ENCODE measurements around the gene CDH7.

Gene CDH7

DNA sequence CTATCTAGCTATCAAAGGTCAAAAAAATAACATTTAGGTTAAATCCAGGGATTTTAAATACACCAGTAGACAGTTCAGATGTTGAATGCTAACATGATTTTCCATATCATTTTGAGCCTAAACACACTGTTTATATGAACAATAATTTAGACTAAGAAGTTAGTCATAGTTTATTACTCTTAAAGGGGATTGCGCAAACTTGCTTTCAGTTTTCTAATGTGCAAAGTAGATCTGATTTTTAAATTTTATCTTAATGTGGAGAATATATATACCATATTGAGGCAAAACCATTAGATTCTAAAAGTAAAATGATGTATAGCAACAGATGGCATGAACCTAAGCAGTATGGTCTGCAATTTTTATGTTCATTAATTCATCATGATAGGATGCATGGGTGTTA lies 76.6 kb downstream of the CDH7 start:
- TF ChIP-seq, protein P1, sequence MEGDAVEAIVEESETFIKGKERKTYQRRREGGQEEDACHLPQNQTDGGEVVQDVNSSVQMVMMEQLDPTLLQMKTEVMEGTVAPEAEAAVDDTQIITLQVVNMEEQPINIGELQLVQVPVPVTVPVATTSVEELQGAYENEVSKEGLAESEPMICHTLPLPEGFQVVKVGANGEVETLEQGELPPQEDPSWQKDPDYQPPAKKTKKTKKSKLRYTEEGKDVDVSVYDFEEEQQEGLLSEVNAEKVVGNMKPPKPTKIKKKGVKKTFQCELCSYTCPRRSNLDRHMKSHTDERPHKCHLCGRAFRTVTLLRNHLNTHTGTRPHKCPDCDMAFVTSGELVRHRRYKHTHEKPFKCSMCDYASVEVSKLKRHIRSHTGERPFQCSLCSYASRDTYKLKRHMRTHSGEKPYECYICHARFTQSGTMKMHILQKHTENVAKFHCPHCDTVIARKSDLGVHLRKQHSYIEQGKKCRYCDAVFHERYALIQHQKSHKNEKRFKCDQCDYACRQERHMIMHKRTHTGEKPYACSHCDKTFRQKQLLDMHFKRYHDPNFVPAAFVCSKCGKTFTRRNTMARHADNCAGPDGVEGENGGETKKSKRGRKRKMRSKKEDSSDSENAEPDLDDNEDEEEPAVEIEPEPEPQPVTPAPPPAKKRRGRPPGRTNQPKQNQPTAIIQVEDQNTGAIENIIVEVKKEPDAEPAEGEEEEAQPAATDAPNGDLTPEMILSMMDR (IDR thresholded peaks at IDR 0.05), result no peak
- no peak for TF ChIP-seq ZFX (IDR thresholded peaks at IDR 0.05; ENCODE audit: borderline replicate concordance)
- no peak overlapping the region for H3K27ac ChIP-seq

DNA sequence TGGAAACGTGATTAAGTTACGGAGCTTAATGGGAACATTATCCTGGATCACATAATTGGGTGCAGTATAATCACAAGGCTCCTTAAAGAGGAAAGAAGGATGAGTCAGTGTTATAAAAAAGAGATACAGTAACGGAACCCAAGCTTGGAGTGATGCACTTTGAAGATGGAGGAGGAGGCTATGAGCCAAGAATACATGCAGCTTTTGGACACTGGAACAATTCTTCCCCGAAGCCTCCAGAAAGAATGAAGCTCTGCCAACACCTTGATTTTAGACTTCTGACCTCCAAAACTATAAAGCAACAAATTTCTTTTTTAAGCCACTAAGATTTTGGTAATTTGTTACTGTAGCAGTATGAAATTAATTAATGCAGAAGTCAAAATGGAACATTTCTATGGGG lies 85.1 kb downstream of the CDH7 start:
- no peak overlapping the region for H3K27ac ChIP-seq
- TF ChIP-seq ZFX (IDR thresholded peaks at IDR 0.05; ENCODE audit: borderline replicate concordance), result no peak
- TF ChIP-seq, protein P1 (IDR thresholded peaks at IDR 0.05), result no peak

DNA sequence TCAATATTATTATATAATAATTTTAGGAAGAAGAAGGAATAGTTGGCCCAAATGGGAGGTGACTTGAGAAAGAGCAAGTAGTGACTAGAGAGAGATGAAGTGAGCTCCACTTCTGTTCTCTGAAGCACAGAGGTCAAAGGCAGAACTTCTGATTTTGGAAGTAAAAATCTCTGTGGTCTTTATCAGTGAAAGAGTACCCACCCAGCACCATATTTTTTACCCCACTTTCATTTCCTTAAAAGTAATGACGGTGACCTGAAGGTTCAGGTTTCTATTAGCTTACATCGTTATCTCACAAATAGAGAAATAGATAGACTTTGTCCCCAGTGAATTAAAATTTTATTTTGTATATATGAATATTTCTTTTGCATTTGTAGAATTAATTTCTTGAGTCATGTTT lies 95.3 kb downstream of the CDH7 start:
- no peak overlapping the region for H3K27ac ChIP-seq
- TF ChIP-seq, protein P1 (IDR thresholded peaks at IDR 0.05), result no peak
- no peak for TF ChIP-seq ZFX (IDR thresholded peaks at IDR 0.05; ENCODE audit: borderline replicate concordance)

DNA sequence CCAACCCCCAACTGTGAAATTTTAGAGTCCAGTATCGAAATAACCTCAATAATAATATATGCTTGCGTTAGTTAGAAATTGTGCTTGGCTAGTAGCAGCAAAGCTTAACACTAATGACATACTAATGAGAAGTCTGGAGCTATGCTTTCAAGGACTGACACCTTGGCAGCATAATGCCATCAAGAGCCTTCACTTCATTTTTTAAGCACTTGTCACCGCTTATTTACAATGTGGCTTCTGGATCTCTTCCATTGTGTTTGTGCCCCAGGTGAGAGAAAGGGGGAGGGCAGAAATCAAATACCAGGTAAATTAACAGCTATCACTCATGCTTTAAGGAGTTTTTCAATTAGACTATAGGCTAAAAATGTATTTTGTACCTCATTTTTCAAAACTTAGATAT lies 101.5 kb downstream of the CDH7 start:
- H3K27ac ChIP-seq, result no peak overlapping the region
- TF ChIP-seq ZFX (IDR thresholded peaks at IDR 0.05; ENCODE audit: borderline replicate concordance), result no peak
- TF ChIP-seq, protein P1 (IDR thresholded peaks at IDR 0.05), result no peak

DNA sequence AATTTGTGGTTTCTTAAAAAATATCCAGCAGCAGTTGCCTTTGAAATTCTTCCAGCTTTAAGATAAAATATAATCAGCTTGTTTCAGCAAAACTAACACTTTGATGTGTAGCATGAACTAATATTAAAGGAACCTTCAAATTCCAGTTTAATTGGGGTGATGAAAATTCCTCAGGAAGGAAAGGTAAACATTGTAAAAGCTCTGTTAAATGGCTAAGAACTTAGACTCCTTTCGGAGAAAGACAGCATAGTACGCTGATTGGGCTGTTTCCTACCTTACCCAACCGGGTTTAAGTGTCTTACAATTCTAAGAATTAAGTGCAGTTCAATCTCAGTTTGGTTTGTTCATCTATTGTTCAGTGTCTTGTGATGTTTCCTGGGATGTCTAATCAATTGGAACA lies 108.3 kb downstream of the CDH7 start:
- H3K27ac ChIP-seq, result no peak overlapping the region
- TF ChIP-seq, protein P1 (IDR thresholded peaks at IDR 0.05), result no peak
- TF ChIP-seq ZFX (IDR thresholded peaks at IDR 0.05; ENCODE audit: borderline replicate concordance), result no peak

DNA sequence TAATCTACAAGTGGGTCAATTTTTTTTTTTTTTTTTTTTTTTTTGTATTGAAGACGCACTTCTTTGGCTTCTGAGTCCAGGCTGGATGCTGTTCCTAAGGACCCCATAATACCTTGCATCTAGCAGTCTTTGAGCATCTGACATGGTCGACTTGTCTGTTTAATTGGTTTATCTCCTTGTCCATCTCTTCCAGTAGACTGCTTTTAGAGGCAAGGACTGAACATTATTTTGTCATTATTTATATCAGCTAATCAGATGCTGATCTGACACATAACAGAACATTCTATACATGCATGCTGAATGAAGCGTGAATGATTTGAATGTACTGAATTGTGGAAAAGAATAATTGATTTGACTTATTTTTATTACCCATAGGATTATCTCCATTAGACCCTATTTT lies 118.7 kb downstream of the CDH7 start:
- TF ChIP-seq ZFX (IDR thresholded peaks at IDR 0.05; ENCODE audit: borderline replicate concordance), result no peak
- TF ChIP-seq, protein P1 (IDR thresholded peaks at IDR 0.05), result no peak
- H3K27ac ChIP-seq, result no peak overlapping the region

DNA sequence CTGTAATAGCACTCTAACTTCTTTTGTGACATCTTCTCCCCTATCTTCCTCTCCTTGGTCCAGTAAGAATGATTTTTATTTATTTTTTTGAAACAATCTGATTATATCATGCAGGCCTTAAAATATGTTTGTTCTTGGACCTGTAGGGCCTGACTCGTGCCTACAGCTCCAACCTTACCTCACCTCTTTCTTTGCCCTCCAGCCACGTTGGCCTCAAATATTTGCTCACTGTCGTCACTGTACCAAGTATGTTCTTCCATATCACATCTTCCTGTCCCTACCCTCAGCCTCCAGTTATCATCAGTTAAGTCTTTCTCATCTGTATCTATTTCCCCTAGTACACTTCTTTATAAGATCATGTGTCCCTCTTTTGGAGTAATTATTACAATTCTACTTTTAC lies 125.5 kb downstream of the CDH7 start:
- no peak for TF ChIP-seq ZFX (IDR thresholded peaks at IDR 0.05; ENCODE audit: borderline replicate concordance)
- TF ChIP-seq, protein P1 (IDR thresholded peaks at IDR 0.05), result no peak
- H3K27ac ChIP-seq, result peak overlapping the region; percentile 65
